Parathyroid adenoma (tissue), 2 donors: ENCODE measurements around the gene NCF4.
A peak's percentile ranks its signal among the peaks of the same experiment; 100 is the strongest.

Experiments used
- H2AFZ ChIP-seq: fragments of 300-600 bp; sonication (generic); one replicate; pipeline ENCODE4 v1.7.0; 2017; ENCODE audit warnings: antibody characterized with exemption, mild to moderate bottlenecking
- H3K27ac ChIP-seq: fragments of 300-600 bp; sonication (generic); one replicate; pipeline ENCODE4 v1.7.0; 2017
- H3K27me3 ChIP-seq: fragments of 300-600 bp; sonication (generic); one replicate; pipeline ENCODE4 v1.7.0; 2017; ENCODE audit warnings: low read length; ENCODE audit not compliant: control insufficient read depth, insufficient read depth
- H3K36me3 ChIP-seq: fragments of 300-600 bp; sonication (generic); one replicate; pipeline ENCODE4 v1.7.0; 2017; ENCODE audit warnings: low read length; ENCODE audit not compliant: control insufficient read depth, insufficient read depth
- H3K4me1 ChIP-seq: fragments of 300-600 bp; sonication (generic); one replicate; pipeline ENCODE4 v1.7.0; 2017; ENCODE audit warnings: control low read depth
- H3K4me2 ChIP-seq: fragments of 300-600 bp; sonication (generic); one replicate; pipeline ENCODE4 v1.7.0; 2017; ENCODE audit warnings: low read length
- H3K4me3 ChIP-seq: fragments of 300-600 bp; sonication (generic); one replicate; pipeline ENCODE4 v1.7.0; 2017; ENCODE audit warnings: low read depth, low read length
- H3K79me2 ChIP-seq: fragments of 300-600 bp; sonication (generic); one replicate; pipeline ENCODE4 v1.7.0; 2017; ENCODE audit warnings: control low read depth
- H3K9ac ChIP-seq: fragments of 300-600 bp; sonication (generic); one replicate; pipeline ENCODE4 v1.7.0; 2017; ENCODE audit warnings: mild to moderate bottlenecking
- H3K9me3 ChIP-seq: fragments of 300-600 bp; sonication (generic); one replicate; pipeline ENCODE4 v1.7.0; 2017; ENCODE audit warnings: low read length; ENCODE audit not compliant: control insufficient read depth
- CTCF ChIP-seq: fragments of 300-600 bp; sonication (generic); IDR thresholded peaks from one replicate; pipeline ENCODE4 v1.7.0; 2017; ENCODE audit warnings: antibody characterized with exemption, mild to moderate bottlenecking
- donor health status: primary hyperparathyroidism.

NCF4 gene

GRCh38 chr22:36852056-36852973, 8.5 kb upstream of the NCF4 start:
- Histone ChIP-seq H2AFZ (no peak overlapping the region), H3K4me3 (no peak overlapping the region), H3K4me1 (peaks cover 5% of the 10 kb centered on the region), H3K36me3 (no peaks in the 10 kb centered on the region), H3K79me2 (no peaks in the 10 kb centered on the region), H3K9ac (no peak overlapping the region), H3K4me2 (no peak overlapping the region), H3K9me3 (no peaks in the 10 kb centered on the region), H3K27ac (no peak overlapping the region), H3K27me3 (no peaks in the 10 kb centered on the region)
- no peak for TF ChIP-seq CTCF

DNA sequence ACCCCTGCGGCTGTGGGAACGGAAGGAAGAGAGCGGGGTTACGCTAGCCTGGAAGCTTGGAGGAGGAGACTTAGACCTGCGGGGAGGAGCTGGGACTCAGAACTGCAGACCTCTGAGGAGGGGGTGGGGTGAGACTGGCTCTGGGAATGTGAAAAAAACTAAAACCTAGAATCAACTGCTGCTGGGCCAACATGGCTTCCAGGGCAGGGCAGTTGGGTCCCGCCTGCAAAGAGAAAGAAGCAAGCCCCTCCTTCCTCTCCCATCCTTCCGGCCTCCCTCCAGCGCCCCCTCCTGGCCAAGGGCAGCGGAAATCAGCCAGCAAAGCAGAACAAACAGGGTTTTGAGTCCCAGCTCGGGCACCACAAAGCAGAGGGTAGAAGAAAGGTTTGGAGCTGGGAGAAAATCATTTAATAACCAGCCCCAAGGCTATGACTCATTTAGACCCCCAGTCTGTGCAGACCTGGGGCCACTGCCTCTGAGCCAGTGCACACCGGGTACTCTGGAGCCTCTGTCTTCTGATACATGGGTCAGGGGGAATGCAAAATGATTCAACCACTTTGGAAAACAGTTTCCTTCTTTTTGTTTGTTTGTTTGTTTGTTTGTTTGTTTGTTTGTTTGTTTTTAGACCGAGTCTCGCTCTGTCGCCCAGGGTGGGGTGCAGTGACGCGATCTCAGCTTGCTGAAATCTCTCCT, 7.3 kb upstream of the NCF4 start:
- Histone ChIP-seq H3K27ac (no peak overlapping the region), H3K27me3 (no peaks in the 10 kb centered on the region), H3K4me3 (no peak overlapping the region), H3K9ac (no peak overlapping the region), H3K79me2 (no peaks in the 10 kb centered on the region), H3K9me3 (no peaks in the 10 kb centered on the region), H3K36me3 (no peaks in the 10 kb centered on the region), H2AFZ (peak overlapping the region; percentile 54), H3K4me1 (peaks cover 5% of the 10 kb centered on the region), H3K4me2 (no peak overlapping the region)
- peak; percentile 46 for TF ChIP-seq CTCF

GRCh38 chr22:36855478-36855877, 5.3 kb upstream of the NCF4 start:
- no peaks in the 10 kb centered on the region for H3K9me3 ChIP-seq
- no peak overlapping the region for H3K4me2 ChIP-seq
- no peaks in the 10 kb centered on the region for H3K27me3 ChIP-seq
- H3K4me1 ChIP-seq: peaks cover 5% of the 10 kb centered on the region
- H3K4me3 ChIP-seq: no peak overlapping the region
- TF ChIP-seq CTCF: no peak
- no peaks in the 10 kb centered on the region for H3K36me3 ChIP-seq
- no peak overlapping the region for H2AFZ ChIP-seq
- no peaks in the 10 kb centered on the region for H3K79me2 ChIP-seq
- no peak overlapping the region for H3K27ac ChIP-seq
- H3K9ac ChIP-seq: no peak overlapping the region

DNA sequence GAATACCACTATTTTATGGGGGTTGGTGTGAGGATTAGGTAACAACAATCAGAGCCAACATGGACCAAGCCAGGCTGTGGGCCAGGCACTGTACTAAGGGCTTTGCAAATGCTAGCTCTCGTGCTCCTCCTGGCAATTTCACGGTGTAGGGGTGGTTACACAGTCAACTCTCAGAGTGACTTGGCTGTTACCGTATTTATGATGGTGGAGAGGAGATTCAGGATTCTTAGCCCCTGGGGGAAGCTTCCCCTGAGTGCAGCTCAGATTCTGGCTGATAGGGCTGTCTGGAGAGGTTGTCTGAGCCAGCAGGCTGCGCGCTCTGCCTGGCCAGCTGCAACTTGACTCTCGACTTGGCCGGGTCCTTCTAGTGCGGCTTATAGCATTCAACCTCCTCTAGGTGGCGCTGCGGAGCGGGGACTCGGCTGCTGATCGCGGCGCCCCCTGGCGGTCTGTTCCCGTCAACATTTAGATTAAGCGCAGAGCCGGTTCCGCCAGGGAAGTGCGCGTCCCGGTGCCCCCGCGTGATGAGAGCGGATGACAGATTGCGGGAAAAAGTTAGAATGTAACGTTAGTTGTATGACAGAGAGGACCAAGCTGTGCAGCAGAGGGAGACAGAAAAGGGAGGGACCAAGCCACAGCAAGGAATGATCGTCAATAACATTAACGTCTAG, 4.5 kb upstream of the NCF4 start:
- Histone ChIP-seq H3K27me3 (no peaks in the 10 kb centered on the region), H3K27ac (no peak overlapping the region), H3K4me2 (peak overlapping the region; percentile 13), H3K79me2 (no peaks in the 10 kb centered on the region), H3K9me3 (no peaks in the 10 kb centered on the region), H3K4me1 (peaks cover 5% of the 10 kb centered on the region), H2AFZ (peak overlapping the region; percentile 53), H3K9ac (no peak overlapping the region), H3K4me3 (no peak overlapping the region), H3K36me3 (no peaks in the 10 kb centered on the region)
- TF ChIP-seq CTCF: peak; percentile 99
